ENCODE measurements around the gene SRSF3.
"Not testable (repeated sequence)": the region's sequence is repeated elsewhere in the genome, so short reads cannot be mapped to it uniquely, and the experiment has no call there.

Gene SRSF3

GRCh38 chr6:36642913-36643817 lies 49.0 kb downstream of the SRSF3 start:
- peak; percentile 79 for DNase-seq (ENCODE audit: low spot score)
- FAIRE-seq: peak; percentile 79

- DNase-seq (ENCODE audit: low spot score) (no peak), FAIRE-seq (no peak)
Measured at GRCh38 chr6:36643977-36644376, 49.8 kb downstream of the SRSF3 start.

GRCh38 chr6:36649086-36649485 lies 54.9 kb downstream of the SRSF3 start:
- no peak for FAIRE-seq
- no peak for DNase-seq (ENCODE audit: low spot score)

- no peak for FAIRE-seq
- DNase-seq (ENCODE audit: low spot score): peak; percentile 29
Measured at GRCh38 chr6:36649701-36650484, 55.7 kb downstream of the SRSF3 start.

GRCh38 chr6:36650848-36651478 lies 56.8 kb downstream of the SRSF3 start:
- DNase-seq (ENCODE audit: low spot score) (no peak), FAIRE-seq (no peak)

GRCh38 chr6:36651659-36652379 lies 57.7 kb downstream of the SRSF3 start:
- no peak for DNase-seq (ENCODE audit: low spot score)

GRCh38 chr6:36654469-36654868 lies 60.3 kb downstream of the SRSF3 start:
- FAIRE-seq; DNase-seq (ENCODE audit: low spot score): not testable (repeated sequence)

More at GRCh38 chr6:36651659-36652379, 57.7 kb downstream of the SRSF3 start:
- no peak for FAIRE-seq

Measured in RCC 7860 (cell line).